HUES64 (cell line): Measurements from ENCODE around the gene POU3F2.

Experiments
- H3K27ac ChIP-seq: 2 replicates; pipeline ENCODE4 v1.7.0; 2013; ENCODE audit warnings: low read depth, low read length, inconsistent platforms
- H3K27me3 ChIP-seq: 2 replicates; pipeline ENCODE4 v1.6.1; 2013; ENCODE audit warnings: mild to moderate bottlenecking, low read length; ENCODE audit not compliant: insufficient read depth
- H3K36me3 ChIP-seq: 2 replicates; pipeline ENCODE4 v1.6.1; 2013; ENCODE audit warnings: mild to moderate bottlenecking, low read length; ENCODE audit not compliant: insufficient read depth
- H3K4me1 ChIP-seq: 2 replicates; pipeline ENCODE4 v1.6.1; 2013; ENCODE audit warnings: mild to moderate bottlenecking, low read length, moderate library complexity; ENCODE audit not compliant: insufficient read depth
- H3K4me3 ChIP-seq: 2 replicates; pipeline ENCODE4 v1.5.1; 2013; ENCODE audit warnings: mild to moderate bottlenecking, low read length, moderate library complexity
- H3K9ac ChIP-seq: 2 replicates; pipeline ENCODE4 v1.6.1; 2013; ENCODE audit warnings: mild to moderate bottlenecking, low read depth, low read length
- H3K9me3 ChIP-seq: 2 replicates; pipeline ENCODE4 v1.6.1; 2013; ENCODE audit warnings: low read depth, low read length; ENCODE audit not compliant: insufficient read depth
- WGBS: fragments of 150-250, 120-280 bp; methylation state at CpG from one replicate; pipeline ENCODE4 v1.1.7; 2013; ENCODE audit warnings: missing lambda C conversion rate; 5-methylcytosine and 5-hydroxymethylcytosine counted together

POU3F2 gene

DNA sequence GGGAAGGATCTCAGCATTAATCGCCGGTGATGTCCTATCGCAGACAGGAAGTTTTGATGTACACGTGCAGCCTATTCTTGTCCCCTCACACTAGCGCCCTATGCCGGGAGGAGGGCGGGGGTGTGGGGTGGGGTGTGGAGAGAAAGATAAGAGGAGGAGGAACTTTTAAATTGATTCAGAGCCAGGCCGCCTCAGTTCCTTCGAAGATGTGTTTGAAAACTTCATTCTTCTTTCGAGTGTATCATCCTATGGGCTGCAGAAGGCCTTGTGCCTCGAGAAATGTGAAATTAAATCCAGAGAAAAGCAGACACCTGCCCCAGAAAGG, 2.5 kb upstream of the POU3F2 start:
- Histone ChIP-seq H3K4me1 (peaks cover 50% of the 10 kb centered on the region), H3K9ac (no peak overlapping the region), H3K4me3 (peak overlapping the region; percentile 55)

DNA sequence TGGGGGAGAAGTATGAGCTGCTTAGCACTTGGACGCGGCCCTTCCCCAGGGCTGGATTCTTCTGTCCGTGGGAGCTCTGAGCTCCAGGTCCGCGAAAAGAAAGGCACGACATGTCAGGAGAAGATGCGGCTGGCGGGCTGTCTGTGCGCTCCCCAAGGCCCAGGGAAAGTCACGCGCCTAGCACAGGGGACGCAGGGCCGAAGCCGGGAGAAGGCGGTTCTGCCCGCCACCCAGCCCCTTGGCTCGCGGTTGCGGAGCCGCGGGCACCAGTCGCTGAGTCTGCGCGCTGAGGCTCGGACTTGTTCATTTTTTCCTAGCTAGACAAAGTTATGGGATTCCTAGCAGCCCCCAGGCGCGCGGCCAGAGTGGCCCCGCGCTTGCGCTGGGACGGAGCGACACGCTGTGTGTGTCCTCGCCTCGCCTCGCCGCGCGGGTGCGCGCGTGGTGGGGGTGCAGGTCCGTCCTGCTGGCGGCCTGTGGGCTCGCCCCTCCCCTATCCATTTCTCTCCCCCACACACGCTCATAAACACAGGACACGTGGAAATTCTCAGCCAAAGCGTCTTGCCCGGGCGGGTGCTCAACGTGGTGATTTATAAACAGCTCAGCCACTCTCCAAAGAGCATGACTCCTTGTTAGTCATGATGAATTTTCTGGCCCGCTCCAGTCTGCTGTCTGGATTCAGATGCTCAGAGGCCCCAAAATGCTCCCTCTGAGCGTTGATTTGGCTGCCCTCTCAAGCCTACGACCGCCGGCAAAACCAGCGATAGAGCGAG, 1.9 kb upstream of the POU3F2 start:
- peaks cover 96% of the 10 kb centered on the region for H3K27me3 ChIP-seq
- no peak overlapping the region for H3K27ac ChIP-seq
- no peak overlapping the region for H3K9ac ChIP-seq

More for the DNA sequence above, 2.5 kb upstream of the POU3F2 start:
- no peak overlapping the region for H3K27ac ChIP-seq
- no peaks in the 10 kb centered on the region for H3K9me3 ChIP-seq
- no peaks in the 10 kb centered on the region for H3K36me3 ChIP-seq
- 3% methylated on average over 8 of the region's 11 CpGs for WGBS
- peaks cover 96% of the 10 kb centered on the region for H3K27me3 ChIP-seq

DNA sequence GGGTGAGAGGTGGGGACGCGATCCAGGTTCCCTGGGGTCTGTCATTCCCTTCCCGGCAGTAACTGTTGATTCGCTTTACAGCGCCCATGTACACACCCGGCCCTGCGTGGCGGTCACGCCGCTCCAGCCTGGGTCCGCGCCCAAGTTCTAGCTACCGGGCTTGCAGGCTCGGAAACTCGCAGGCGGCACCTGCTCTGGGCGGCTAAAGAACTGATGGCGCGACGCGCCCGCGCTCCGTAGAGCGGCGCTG, 1.4 kb upstream of the POU3F2 start:
- no peak overlapping the region for H3K9ac ChIP-seq
- peaks cover 96% of the 10 kb centered on the region for H3K27me3 ChIP-seq

More for the DNA sequence above, 1.9 kb upstream of the POU3F2 start:
- 1% methylated on average over 59 of the region's 59 CpGs for WGBS
- Histone ChIP-seq H3K9me3 (no peaks in the 10 kb centered on the region), H3K4me3 (peak overlapping the region; percentile 55), H3K36me3 (no peaks in the 10 kb centered on the region), H3K4me1 (peaks cover 50% of the 10 kb centered on the region)

DNA sequence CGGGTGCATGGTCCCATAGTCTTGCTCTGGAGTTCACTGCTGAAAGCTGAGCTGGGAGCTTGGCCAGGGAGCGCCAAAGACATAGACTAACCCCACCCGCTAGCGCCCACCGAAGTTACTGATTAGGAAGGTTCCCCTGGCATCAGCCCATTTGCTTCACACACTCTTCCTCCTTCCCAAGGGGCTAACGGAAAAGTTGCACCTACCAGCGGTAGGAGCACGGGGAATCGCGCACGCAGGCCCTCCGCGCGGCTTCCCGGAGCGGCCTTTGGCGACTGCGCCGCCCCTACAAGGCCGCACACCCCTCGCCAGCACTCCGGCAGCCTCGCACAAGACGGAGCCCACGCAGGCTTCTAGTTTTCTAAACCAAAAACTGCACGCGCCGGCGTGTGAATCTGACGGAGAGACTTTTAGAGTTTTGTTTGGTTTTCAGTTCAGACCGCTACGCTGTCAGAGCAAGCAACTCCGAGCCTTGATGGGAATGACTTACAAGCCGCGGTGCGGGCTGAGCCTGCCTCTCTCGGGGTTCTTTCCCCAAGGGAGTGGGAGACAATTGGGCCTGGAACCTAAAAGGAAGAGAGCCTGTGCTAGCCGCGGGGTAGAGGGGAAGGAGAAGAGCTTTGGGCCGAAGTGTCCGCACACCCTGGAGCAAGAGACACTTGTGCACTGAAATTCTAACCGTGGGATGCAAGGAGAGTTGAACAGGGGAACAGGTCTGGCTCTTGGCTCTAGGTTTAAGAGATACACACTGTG, 891 bp upstream of the POU3F2 start:
- H3K27ac ChIP-seq = no peak overlapping the region
- H3K27me3 ChIP-seq = peaks cover 96% of the 10 kb centered on the region
- H3K36me3 ChIP-seq = no peaks in the 10 kb centered on the region
- WGBS = under 1% methylated on average over 41 of the region's 42 CpGs
- peak overlapping the region; percentile 55 for H3K4me3 ChIP-seq
- no peaks in the 10 kb centered on the region for H3K9me3 ChIP-seq
- peaks cover 60% of the 10 kb centered on the region for H3K4me1 ChIP-seq
- no peak overlapping the region for H3K9ac ChIP-seq

More for the DNA sequence above, 1.4 kb upstream of the POU3F2 start:
- Histone ChIP-seq H3K4me3 (peak overlapping the region; percentile 55), H3K9me3 (no peaks in the 10 kb centered on the region), H3K36me3 (no peaks in the 10 kb centered on the region), H3K4me1 (peaks cover 55% of the 10 kb centered on the region), H3K27ac (no peak overlapping the region)
- under 1% methylated on average over 26 of the region's 26 CpGs for WGBS

DNA sequence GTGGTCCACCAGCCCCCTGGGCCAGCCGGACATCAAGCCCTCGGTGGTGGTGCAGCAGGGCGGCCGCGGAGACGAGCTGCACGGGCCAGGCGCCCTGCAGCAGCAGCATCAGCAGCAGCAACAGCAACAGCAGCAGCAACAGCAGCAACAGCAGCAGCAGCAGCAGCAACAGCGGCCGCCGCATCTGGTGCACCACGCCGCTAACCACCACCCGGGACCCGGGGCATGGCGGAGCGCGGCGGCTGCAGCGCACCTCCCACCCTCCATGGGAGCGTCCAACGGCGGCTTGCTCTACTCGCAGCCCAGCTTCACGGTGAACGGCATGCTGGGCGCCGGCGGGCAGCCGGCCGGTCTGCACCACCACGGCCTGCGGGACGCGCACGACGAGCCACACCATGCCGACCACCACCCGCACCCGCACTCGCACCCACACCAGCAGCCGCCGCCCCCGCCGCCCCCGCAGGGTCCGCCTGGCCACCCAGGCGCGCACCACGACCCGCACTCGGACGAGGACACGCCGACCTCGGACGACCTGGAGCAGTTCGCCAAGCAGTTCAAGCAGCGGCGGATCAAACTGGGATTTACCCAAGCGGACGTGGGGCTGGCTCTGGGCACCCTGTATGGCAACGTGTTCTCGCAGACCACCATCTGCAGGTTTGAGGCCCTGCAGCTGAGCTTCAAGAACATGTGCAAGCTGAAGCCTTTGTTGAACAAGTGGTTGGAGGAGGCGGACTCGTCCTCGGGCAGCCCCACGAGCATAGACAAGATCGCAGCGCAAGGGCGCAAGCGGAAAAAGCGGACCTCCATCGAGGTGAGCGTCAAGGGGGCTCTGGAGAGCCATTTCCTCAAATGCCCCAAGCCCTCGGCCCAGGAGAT, 1.0 kb downstream of the POU3F2 start:
- Histone ChIP-seq H3K27ac (no peak overlapping the region), H3K27me3 (peaks cover 96% of the 10 kb centered on the region), H3K4me1 (peaks cover 53% of the 10 kb centered on the region), H3K36me3 (no peaks in the 10 kb centered on the region), H3K9me3 (no peaks in the 10 kb centered on the region), H3K9ac (peak overlapping the region; percentile 4; the same call in 1 of the 2 replicates), H3K4me3 (peak overlapping the region; percentile 60)
- WGBS = under 1% methylated on average over 76 of the region's 76 CpGs

DNA sequence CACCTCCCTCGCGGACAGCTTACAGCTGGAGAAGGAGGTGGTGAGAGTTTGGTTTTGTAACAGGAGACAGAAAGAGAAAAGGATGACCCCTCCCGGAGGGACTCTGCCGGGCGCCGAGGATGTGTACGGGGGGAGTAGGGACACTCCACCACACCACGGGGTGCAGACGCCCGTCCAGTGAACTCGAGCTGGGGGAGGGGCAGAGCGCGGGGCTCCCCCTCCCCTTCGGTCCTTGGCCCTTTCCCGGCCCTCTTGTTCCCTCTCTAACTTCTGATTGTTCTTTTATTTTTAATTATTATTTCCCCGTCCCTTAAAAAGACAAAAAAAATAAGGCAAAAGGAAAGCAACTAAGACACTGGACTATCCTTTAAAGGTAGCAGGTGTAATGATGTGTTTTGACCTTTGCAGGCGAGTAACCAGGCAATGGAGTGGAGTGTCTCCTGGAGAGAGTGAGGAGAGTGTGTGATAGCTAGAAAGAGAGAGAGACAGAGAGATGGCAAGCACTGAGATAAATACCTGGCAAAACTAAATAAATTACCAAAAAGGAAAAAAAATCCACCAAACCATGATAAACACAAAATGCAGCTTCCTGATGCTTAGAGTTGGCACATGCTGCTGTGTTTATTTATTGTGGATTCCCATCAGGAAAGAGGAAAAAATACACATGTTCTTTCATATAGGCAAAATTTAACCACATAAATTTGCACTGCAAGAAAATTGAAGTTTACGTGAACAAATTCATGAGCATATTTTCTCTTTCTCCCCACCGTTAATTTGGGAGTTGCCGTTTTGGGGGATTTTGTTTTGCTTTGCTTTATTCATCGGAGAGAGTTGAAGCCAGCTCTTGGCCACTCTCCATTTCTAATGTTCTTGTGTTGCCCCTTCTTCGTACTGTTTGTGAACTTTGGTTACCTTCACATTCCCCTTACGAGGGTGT, 1.9 kb downstream of the POU3F2 start:
- Histone ChIP-seq H3K36me3 (no peaks in the 10 kb centered on the region), H3K27me3 (peaks cover 96% of the 10 kb centered on the region), H3K4me3 (peak overlapping the region; percentile 60), H3K9ac (peak overlapping the region; percentile 4; the same call in 1 of the 2 replicates), H3K9me3 (no peaks in the 10 kb centered on the region), H3K4me1 (peaks cover 45% of the 10 kb centered on the region), H3K27ac (no peak overlapping the region)
- WGBS = under 1% methylated on average over 19 of the region's 23 CpGs

DNA sequence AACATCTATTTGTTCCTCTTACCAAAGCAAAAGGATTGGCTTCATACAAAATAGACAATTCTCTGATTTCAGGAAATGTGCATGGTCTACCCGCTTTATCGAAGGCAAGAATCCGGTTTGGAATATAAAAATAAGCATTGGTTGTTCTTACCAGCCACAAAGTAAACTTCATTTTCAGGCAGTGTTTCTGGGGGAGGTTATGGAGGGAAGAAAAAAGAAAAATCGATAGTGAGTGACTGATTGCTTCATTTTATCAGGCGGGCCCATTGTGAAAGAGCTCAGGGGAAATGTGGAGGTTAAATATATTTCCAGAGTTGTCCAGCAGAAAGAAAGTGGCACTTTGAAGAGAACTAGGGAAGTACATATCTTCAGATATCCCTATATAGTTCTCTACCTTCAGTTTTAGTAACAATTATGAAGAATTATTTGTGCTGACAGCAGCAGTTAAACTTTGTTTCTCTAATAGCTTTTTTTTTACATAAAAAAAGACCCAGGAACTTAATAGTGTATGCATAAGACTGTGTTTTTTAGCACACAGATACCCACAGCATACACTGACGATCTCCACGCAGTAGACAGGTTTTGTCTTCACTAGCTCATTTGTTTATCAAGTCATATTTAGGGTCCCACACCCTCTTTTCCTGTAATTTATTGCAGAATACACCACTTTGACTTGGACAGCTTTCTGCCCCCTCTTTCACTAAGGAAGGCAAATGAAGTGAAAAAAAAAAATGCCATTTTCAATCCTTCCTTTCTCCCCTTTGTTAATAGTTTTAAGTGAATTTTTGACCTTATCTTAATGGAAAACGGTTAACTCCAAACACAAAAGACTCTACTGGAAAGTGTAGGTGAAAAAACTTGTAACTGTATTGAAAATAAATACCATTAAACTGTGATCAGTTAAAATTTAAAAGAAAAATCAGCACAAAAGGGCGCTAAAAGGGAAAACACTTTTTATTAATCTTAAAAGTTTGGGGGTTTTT, 2.9 kb downstream of the POU3F2 start:
- H3K27ac ChIP-seq = no peak overlapping the region
- H3K4me1 ChIP-seq = peaks cover 40% of the 10 kb centered on the region
- H3K9ac ChIP-seq = no peak overlapping the region
- peaks cover 96% of the 10 kb centered on the region for H3K27me3 ChIP-seq
- H3K9me3 ChIP-seq = no peaks in the 10 kb centered on the region
- H3K36me3 ChIP-seq = no peaks in the 10 kb centered on the region
- 3% methylated on average over 7 of the region's 9 CpGs for WGBS
- H3K4me3 ChIP-seq = peak overlapping the region; percentile 60; the same call in 1 of the 2 replicates

DNA sequence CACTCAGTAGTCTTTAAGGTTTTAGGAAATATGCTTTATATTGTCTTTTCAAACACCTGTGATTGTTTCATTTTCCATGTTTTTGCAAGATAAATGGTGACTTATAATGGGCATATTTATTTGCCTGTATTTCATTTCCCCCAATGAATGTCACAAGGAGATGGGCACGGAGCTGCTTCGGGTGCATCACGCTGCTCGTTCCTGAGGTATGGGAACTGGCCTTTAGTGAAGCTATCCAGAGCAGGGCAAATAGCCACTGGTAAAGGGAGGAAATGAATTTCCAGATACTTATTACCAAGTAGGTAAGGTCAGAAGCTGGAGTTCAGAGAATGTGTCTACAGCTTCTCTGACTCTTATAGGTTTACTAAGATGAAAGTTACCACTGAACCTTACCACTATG, 3.7 kb downstream of the POU3F2 start:
- Histone ChIP-seq H3K4me3 (peak overlapping the region; percentile 16; the same call in 1 of the 2 replicates), H3K27me3 (peaks cover 96% of the 10 kb centered on the region), H3K9me3 (no peaks in the 10 kb centered on the region), H3K4me1 (peaks cover 33% of the 10 kb centered on the region), H3K36me3 (no peaks in the 10 kb centered on the region), H3K27ac (no peak overlapping the region), H3K9ac (no peak overlapping the region)
- 3% methylated on average over 4 of the region's 4 CpGs for WGBS

DNA sequence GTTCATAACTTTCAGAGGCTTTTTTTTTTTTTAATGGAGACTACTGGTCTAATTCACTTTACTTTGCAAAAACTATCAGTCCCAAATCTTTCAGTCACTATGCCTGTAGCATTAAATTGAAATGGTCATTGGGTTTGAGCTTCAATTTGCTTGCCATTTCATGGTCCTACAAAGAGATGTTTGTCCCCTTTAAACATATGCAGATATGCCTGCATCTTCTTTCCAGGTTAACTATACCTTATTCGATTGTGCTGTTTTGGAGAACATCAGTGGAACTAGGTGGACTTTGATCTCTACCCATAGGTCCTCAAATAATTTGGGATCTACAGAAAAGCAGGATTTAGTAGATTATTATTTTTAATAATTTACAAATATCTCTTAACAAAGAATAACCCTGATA, 4.6 kb downstream of the POU3F2 start:
- no peak overlapping the region for H3K9ac ChIP-seq
- H3K9me3 ChIP-seq = no peaks in the 10 kb centered on the region
- H3K27me3 ChIP-seq = peaks cover 96% of the 10 kb centered on the region
- no peak overlapping the region for H3K27ac ChIP-seq
- H3K4me1 ChIP-seq = peaks cover 35% of the 10 kb centered on the region
- no CpG with 5 or more reads among the region's 1 CpG for WGBS
- H3K4me3 ChIP-seq = no peak overlapping the region
- H3K36me3 ChIP-seq = no peaks in the 10 kb centered on the region
